SK-N-SH (cell line): ENCODE measurements around the gene SHISAL1. TPM values are rescaled to one million over a fixed set of nuclear protein-coding genes. Genes with fewer than 3 reads are reported as not detected.

ENCODE experiments used
- CTCF ChIA-PET: fragments of 300-600, 350-600 bp; formaldehyde crosslinking; extraction: SDS; loops from one replicate; lab custom pipeline; 2021; lab: Yijun Ruan, JAX
- POLR2A ChIA-PET: fragments of 350-600 bp; sonication (Branson Sonifier 250); formaldehyde crosslinking; extraction: SDS; loops from one replicate; lab custom pipeline; 2020; ENCODE audit warnings: antibody characterized with exemption, inconsistent platforms; lab: Yijun Ruan, JAX
- DNase-seq: peaks from one replicate; pipeline ENCODE4 v3.0.0; 2012
- H2AFZ ChIP-seq: fragments of 200-600 bp; sonication (generic); 2 replicates; pipeline ENCODE4 v1.8.1; 2016; ENCODE audit warnings: antibody characterized with exemption, mild to moderate bottlenecking, low read depth
- H3F3A ChIP-seq: fragments of 200-600 bp; sonication (generic); replicated peaks from 2 replicates; pipeline ENCODE3; 2016; ENCODE audit warnings: antibody characterized with exemption, mild to moderate bottlenecking; ENCODE audit not compliant: insufficient read depth
- H3K27ac ChIP-seq, 2 experiments: fragments of 200-500 bp in 1 of 2; fragments of 200-600 bp in 1 of 2; sonication (Bioruptor generic) in 1 of 2; sonication (generic), shearing (Covaris generic) in 1 of 2; 2 replicates each; pipeline versions ENCODE4 v1.5.1 to v1.6.1; 2014 to 2016; ENCODE audit warnings: low read depth in 2 of 2, inconsistent platforms in 1 of 2, low read length in 1 of 2, mild to moderate bottlenecking in 1 of 2, mixed read lengths in 1 of 2
- H3K27me3 ChIP-seq: fragments of 200-600 bp; sonication (generic), shearing (Covaris generic); 2 replicates; pipeline ENCODE4 v1.6.1; 2016; ENCODE audit warnings: mixed run types; ENCODE audit not compliant: insufficient read depth
- H3K36me3 ChIP-seq, 2 experiments: fragments of 200-500 bp in 1 of 2; fragments of 200-600 bp in 1 of 2; sonication (Bioruptor generic) in 1 of 2; sonication (generic) in 1 of 2; replicated peaks in 1 of 2; 2 replicates each; pipeline versions ENCODE3 to v1.5.1; 2014 to 2016; ENCODE audit warnings: low read length in 1 of 2, mild to moderate bottlenecking in 1 of 2; ENCODE audit not compliant: insufficient read depth in 2 of 2, control insufficient read depth in 1 of 2
- H3K4me1 ChIP-seq, 2 experiments: fragments of 200-500 bp in 1 of 2; fragments of 200-600 bp in 1 of 2; sonication (Bioruptor generic) in 1 of 2; sonication (generic), shearing (Covaris generic) in 1 of 2; 2 replicates each; pipeline versions ENCODE4 v1.5.1 to v1.6.1; 2014 to 2016; ENCODE audit warnings: low read depth in 1 of 2, low read length in 1 of 2, mixed run types in 1 of 2; ENCODE audit not compliant: insufficient read depth in 2 of 2, control insufficient read depth in 1 of 2
- H3K4me2 ChIP-seq: fragments of 200-600 bp; sonication (generic), shearing (Covaris generic); 2 replicates; pipeline ENCODE4 v1.6.1; 2017; ENCODE audit warnings: mixed run types
- H3K4me3 ChIP-seq, 2 experiments: fragments of 200-500 bp in 1 of 2; fragments of 200-600 bp in 1 of 2; sonication (Bioruptor generic) in 1 of 2; sonication (generic), shearing (Covaris generic) in 1 of 2; 2 replicates each; pipeline versions ENCODE4 v1.5.1 to v1.8.1; 2014 to 2016; ENCODE audit warnings: low read depth in 2 of 2, inconsistent platforms in 1 of 2, low read length in 1 of 2, mild to moderate bottlenecking in 1 of 2, mixed read lengths in 1 of 2, moderate library complexity in 1 of 2
- H3K79me2 ChIP-seq: fragments of 200-600 bp; sonication (generic); 2 replicates; pipeline ENCODE4 v1.8.1; 2017; ENCODE audit warnings: mild to moderate bottlenecking; ENCODE audit not compliant: insufficient read depth
- H3K9ac ChIP-seq: fragments of 200-600 bp; sonication (generic); 2 replicates; pipeline ENCODE4 v1.6.1; 2017; ENCODE audit warnings: mixed run types
- H3K9me2 ChIP-seq: fragments of 200-600 bp; sonication (generic); 2 replicates; pipeline ENCODE4 v1.6.1; 2017; ENCODE audit warnings: mixed run types
- H3K9me3 ChIP-seq: fragments of 200-600 bp; sonication (generic); 2 replicates; pipeline ENCODE4 v1.6.1; 2017; ENCODE audit warnings: mixed run types, mild to moderate bottlenecking, moderate library complexity
- H4K20me1 ChIP-seq: fragments of 200-600 bp; sonication (generic); 2 replicates; pipeline ENCODE4 v1.6.1; 2017; ENCODE audit warnings: mild to moderate bottlenecking, mixed run types; ENCODE audit not compliant: insufficient read depth
- CHD2 ChIP-seq: fragments of 150-350 bp; IDR thresholded peaks from 2 replicates; pipeline ENCODE4 v1.6.1; 2018; ENCODE audit warnings: low read length; ENCODE audit not compliant: partially characterized antibody
- ELF1 ChIP-seq: IDR thresholded peaks from 2 replicates; pipeline ENCODE4 v1.4.0; 2012
- EP300 ChIP-seq, 2 experiments: IDR thresholded peaks; 2 replicates each; pipeline versions ENCODE4 v1.4.0 to v1.6.1; 2012; ENCODE audit warnings: borderline replicate concordance in 1 of 2, low read depth in 1 of 2, low read length in 1 of 2
- FOXJ3 ChIP-seq: sonication (generic); formaldehyde crosslinking; IDR thresholded peaks from 2 replicates; pipeline ENCODE4 v1.5.1; 2020; ENCODE audit warnings: mild to moderate bottlenecking, missing genetic modification reagents
- FOXM1 ChIP-seq: IDR thresholded peaks from 2 replicates; pipeline ENCODE4 v1.4.0; 2012; ENCODE audit warnings: low read depth, mild to moderate bottlenecking
- GABPA ChIP-seq: IDR thresholded peaks from 2 replicates; pipeline ENCODE4 v1.4.0; 2012; ENCODE audit warnings: low read depth, mild to moderate bottlenecking
- JUND ChIP-seq: IDR thresholded peaks from 2 replicates; pipeline ENCODE4 v1.4.0; 2012
- PBX3 ChIP-seq: IDR thresholded peaks from 2 replicates; pipeline ENCODE4; 2012
- RAD21 ChIP-seq: IDR thresholded peaks from 2 replicates; pipeline ENCODE4 v1.6.1; 2012; ENCODE audit warnings: mild to moderate bottlenecking, low read length
- RFX5 ChIP-seq: IDR thresholded peaks from 2 replicates; pipeline ENCODE4 v1.6.1; 2012; ENCODE audit warnings: mild to moderate bottlenecking, improper control_type of control experiment, low read length
- RXRA ChIP-seq: IDR thresholded peaks from 2 replicates; pipeline ENCODE4 v1.4.0; 2012; ENCODE audit warnings: low read depth, mild to moderate bottlenecking, borderline replicate concordance
- TAF1 ChIP-seq: IDR thresholded peaks from 2 replicates; pipeline ENCODE4 v1.6.1; 2012; ENCODE audit warnings: low read depth, mild to moderate bottlenecking, low read length, moderate library complexity, borderline replicate concordance
- TEAD4 ChIP-seq: IDR thresholded peaks from 2 replicates; pipeline ENCODE4 v1.4.0; 2012; ENCODE audit warnings: mild to moderate bottlenecking, borderline replicate concordance; ENCODE audit not compliant: insufficient read depth
- YY1 ChIP-seq: IDR thresholded peaks from 2 replicates; pipeline ENCODE4 v1.4.0; 2012; ENCODE audit warnings: low read depth, mild to moderate bottlenecking
- WGBS: methylation state at CpG from one replicate; pipeline ENCODE4 v1.1.6; 2017; ENCODE audit warnings: low lambda C conversion rate; 5-methylcytosine and 5-hydroxymethylcytosine counted together
- polyA plus RNA-seq, 3 experiments: library from polyadenylated mRNA; depleted of rRNA; stranded (reverse); fragments of >200 nt; gene quantifications; 2 replicates each; pipeline ENCODE4 v1.2.3, GENCODE V29; 2012
- TF ChIP-seq, protein P1 (sequence below): fragments of 150-350 bp; IDR thresholded peaks from 2 replicates; pipeline ENCODE4 v1.6.1; 2017; ENCODE audit warnings: antibody characterized with exemption, low read length, low read depth, borderline replicate concordance
- TF ChIP-seq, protein P2 (sequence below): IDR thresholded peaks from 2 replicates; pipeline ENCODE4 v1.6.1; 2012; ENCODE audit warnings: mild to moderate bottlenecking, low read depth, low read length, moderate library complexity
- TF ChIP-seq, protein P3 (sequence below): IDR thresholded peaks from 2 replicates; pipeline ENCODE4 v1.4.0; 2012; ENCODE audit warnings: low read depth, borderline replicate concordance

The SHISAL1 gene
- polyA plus RNA-seq, 1 of the 3 experiments (the other 2 are of a cell fraction) = 0.10 TPM

DNA sequence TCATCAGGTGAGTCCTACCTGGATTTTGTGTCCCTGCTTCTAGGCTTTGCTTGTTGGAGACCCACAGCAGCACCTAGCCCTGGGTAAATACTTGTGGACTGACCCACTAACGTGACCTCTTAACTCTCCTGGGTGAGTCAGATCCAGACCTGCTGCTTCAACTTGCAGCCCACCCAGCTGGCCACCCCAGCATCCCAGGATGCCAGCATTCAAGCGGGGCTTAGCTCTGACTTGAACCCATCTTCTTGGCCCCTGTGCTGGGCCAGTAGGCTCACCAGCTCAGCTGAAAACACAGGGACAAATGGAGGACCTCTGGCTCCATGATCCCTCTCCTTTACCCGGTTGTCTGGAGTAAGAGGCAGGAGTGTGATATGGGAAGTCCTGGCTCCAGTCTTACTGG, 98.6 kb downstream of the SHISAL1 start (continued):
- no peak for TF ChIP-seq JUND
- TF ChIP-seq, all 33 proteins: peak for 0

GRCh38 chr22:44213489-44214043, 99.2 kb downstream of the SHISAL1 start:
- H3K9ac ChIP-seq = no peak overlapping the region
- POLR2A ChIA-PET = no interaction called here
- H3K27me3 ChIP-seq = no peaks in the 10 kb centered on the region
- no peaks in the 10 kb centered on the region for H3F3A ChIP-seq
- H3K9me2 ChIP-seq = no peaks in the 10 kb centered on the region
- CTCF ChIA-PET = no interaction called here
- no peaks in the 10 kb centered on the region; the same call in 1 of the 2 replicates for H3K9me3 ChIP-seq
- DNase-seq = no peak
- H3K4me2 ChIP-seq = no peak overlapping the region
- no peak overlapping the region for H3K4me3 ChIP-seq
- H4K20me1 ChIP-seq = no peaks in the 10 kb centered on the region
- 28% methylated on average over 3 of the region's 3 CpGs for WGBS
- H3K36me3 ChIP-seq = no peaks in the 10 kb centered on the region
- no peak overlapping the region for H2AFZ ChIP-seq
- no peak for TF ChIP-seq YY1
- TF ChIP-seq RXRA = no peak
- TF ChIP-seq EP300 (IDR thresholded peaks at IDR 0.05; ENCODE audit: borderline replicate concordance in 1 of 2, low read depth in 1 of 2, low read length in 1 of 2) = no peak
- no peak for TF ChIP-seq RAD21
- no peak for TF ChIP-seq CHD2
- TF ChIP-seq FOXJ3 (CRISPR knock-in tag) = no peak
- TF ChIP-seq GABPA = no peak
- no peak for TF ChIP-seq TAF1
- TF ChIP-seq, protein P1, sequence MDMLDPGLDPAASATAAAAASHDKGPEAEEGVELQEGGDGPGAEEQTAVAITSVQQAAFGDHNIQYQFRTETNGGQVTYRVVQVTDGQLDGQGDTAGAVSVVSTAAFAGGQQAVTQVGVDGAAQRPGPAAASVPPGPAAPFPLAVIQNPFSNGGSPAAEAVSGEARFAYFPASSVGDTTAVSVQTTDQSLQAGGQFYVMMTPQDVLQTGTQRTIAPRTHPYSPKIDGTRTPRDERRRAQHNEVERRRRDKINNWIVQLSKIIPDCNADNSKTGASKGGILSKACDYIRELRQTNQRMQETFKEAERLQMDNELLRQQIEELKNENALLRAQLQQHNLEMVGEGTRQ = no peak
- no peak for TF ChIP-seq FOXM1
- TF ChIP-seq, protein P2, sequence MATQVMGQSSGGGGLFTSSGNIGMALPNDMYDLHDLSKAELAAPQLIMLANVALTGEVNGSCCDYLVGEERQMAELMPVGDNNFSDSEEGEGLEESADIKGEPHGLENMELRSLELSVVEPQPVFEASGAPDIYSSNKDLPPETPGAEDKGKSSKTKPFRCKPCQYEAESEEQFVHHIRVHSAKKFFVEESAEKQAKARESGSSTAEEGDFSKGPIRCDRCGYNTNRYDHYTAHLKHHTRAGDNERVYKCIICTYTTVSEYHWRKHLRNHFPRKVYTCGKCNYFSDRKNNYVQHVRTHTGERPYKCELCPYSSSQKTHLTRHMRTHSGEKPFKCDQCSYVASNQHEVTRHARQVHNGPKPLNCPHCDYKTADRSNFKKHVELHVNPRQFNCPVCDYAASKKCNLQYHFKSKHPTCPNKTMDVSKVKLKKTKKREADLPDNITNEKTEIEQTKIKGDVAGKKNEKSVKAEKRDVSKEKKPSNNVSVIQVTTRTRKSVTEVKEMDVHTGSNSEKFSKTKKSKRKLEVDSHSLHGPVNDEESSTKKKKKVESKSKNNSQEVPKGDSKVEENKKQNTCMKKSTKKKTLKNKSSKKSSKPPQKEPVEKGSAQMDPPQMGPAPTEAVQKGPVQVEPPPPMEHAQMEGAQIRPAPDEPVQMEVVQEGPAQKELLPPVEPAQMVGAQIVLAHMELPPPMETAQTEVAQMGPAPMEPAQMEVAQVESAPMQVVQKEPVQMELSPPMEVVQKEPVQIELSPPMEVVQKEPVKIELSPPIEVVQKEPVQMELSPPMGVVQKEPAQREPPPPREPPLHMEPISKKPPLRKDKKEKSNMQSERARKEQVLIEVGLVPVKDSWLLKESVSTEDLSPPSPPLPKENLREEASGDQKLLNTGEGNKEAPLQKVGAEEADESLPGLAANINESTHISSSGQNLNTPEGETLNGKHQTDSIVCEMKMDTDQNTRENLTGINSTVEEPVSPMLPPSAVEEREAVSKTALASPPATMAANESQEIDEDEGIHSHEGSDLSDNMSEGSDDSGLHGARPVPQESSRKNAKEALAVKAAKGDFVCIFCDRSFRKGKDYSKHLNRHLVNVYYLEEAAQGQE = no peak
- TF ChIP-seq PBX3 = no peak
- TF ChIP-seq ELF1 = no peak
- TF ChIP-seq, protein P3, sequence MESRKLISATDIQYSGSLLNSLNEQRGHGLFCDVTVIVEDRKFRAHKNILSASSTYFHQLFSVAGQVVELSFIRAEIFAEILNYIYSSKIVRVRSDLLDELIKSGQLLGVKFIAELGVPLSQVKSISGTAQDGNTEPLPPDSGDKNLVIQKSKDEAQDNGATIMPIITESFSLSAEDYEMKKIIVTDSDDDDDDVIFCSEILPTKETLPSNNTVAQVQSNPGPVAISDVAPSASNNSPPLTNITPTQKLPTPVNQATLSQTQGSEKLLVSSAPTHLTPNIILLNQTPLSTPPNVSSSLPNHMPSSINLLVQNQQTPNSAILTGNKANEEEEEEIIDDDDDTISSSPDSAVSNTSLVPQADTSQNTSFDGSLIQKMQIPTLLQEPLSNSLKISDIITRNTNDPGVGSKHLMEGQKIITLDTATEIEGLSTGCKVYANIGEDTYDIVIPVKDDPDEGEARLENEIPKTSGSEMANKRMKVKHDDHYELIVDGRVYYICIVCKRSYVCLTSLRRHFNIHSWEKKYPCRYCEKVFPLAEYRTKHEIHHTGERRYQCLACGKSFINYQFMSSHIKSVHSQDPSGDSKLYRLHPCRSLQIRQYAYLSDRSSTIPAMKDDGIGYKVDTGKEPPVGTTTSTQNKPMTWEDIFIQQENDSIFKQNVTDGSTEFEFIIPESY = no peak
- no peak for TF ChIP-seq RFX5
- TF ChIP-seq TEAD4 = no peak
- no peaks in the 10 kb centered on the region for H3K79me2 ChIP-seq
- no peaks in the 10 kb centered on the region; a peak in 1 of 4 replicates for H3K4me1 ChIP-seq
- H3K27ac ChIP-seq = no peak overlapping the region
